ENCODE data around the gene CRB2. TPM values are rescaled to one million over a fixed set of nuclear protein-coding genes. Genes with fewer than 3 reads are reported as not detected.

The CRB2 gene
- total and polyA plus RNA-seq, 4 experiments from 2014 or later: not detected

DNA sequence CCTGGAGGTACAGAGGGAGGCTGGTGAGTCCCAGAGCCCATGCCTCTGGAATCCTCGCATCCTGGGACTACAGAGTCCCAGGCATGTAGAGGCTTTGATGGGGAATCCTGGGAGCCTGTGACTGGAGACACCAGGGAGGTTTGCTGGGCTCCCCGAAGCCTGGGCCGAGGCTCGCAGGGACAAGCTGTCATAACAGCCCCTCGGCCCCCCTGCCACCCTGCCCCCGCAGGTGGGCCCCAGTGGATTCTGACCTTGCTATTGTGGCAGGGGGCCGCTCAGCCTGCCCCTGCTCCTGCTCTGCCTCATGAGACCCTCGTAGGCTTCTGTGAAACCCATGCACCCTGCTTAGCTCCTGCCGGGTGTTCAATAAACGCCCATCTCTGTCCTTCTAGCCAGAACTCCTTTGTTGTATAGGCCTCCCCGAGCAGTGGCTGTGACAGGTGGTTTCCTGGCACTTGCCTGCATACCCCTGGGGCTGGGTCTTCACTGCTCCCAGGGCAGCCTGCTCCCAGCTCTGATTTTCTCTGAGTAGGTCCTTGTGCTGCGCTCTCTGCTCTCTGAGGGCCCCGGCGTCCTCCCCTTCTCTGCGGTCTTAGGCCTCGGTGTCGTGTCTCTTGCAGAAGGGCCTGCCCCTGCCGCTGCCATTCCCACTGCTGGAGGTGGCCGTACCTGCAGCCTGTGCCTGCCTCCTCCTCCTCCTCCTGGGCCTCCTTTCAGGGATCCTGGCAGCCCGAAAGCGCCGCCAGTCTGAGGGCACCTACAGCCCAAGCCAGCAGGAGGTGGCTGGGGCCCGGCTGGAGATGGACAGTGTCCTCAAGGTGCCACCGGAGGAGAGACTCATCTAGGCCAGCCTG lies 20.4 kb downstream of the CRB2 start:
- H3K4me1 ChIP-seq (ENCODE audit: insufficient read depth, low read length): peaks cover 14% of the 10 kb centered on the region
- no peak overlapping the region for H3K4me3 Mint-ChIP-seq
- H3K36me3 ChIP-seq (ENCODE audit: insufficient read depth, low read length): no peaks in the 10 kb centered on the region
- DNase-seq: no peak
- intact Hi-C loops (cut with micrococcal nuclease): no loop called here
- CTCF ChIA-PET (ENCODE audit: partially characterized antibody): interaction anchor here (1.0 kb wide), 1 partner anchor 9 kb away, joined by 5 read pairs; no protein-coding TSS in a partner anchor
- H3K27me3 ChIP-seq (ENCODE audit: insufficient read depth, low read length): peaks cover 17% of the 10 kb centered on the region
- H3K4me3 ChIP-seq (ENCODE audit: low read length in 2 of 2): no peak overlapping the region
- peak overlapping the region in 1 of 7 donors; percentile 61 for H3K27ac Mint-ChIP-seq
- no peaks in the 10 kb centered on the region for H3K9me3 ChIP-seq (ENCODE audit: control insufficient read depth in 1 of 2, low read length in 2 of 2)
- H3K27ac ChIP-seq (ENCODE audit: low read depth, low read length): no peak overlapping the region
- H3K4me1 Mint-ChIP-seq: peaks cover 0 to 18% (median 5%) of the 10 kb centered on the region in 4 donors
- POLR2A ChIA-PET (ENCODE audit: partially characterized antibody): no interaction called here
- no peaks in the 10 kb centered on the region for H3K36me3 Mint-ChIP-seq
- H3K9me3 Mint-ChIP-seq: no peaks in the 10 kb centered on the region
- H3K27me3 Mint-ChIP-seq: peaks cover 19 to 21% of the 10 kb centered on the region in 2 donors

DNA sequence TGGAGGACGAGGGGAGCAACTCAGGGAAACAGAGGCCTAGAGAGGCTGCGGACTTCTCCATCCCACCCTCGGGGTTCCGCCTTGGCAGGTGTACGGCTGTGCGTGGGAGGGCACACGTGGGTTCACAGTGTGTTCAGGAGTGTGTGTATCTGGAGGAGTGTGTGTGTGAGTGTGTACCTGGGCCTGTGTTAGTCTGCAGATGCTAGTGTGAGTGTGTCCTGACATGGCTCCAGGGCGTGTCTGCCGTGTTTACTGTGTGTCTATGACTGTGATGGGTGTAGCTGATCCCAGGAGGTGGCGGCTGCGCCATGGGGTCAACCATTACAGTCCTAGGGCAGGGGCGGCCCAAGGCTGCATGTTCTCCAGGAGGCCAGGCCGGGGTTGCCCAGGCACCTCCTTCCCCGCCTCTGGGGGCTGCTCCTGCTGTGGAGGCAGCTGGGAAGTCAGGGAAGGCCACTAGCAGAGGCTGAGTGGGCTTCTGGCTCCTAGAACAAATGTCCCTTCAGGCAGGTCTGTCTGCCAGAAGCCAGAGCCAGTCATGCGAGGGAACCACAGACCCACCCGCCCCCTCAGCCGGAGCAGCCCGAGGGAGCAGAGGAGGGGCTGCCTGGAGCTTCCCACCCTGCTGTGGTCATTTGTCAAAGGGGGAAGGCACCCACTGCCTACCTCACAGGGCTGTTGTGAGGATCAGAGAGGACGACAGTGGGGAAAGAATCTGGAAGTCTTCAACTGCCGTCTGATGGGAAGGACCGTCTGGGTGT lies 21.4 kb downstream of the CRB2 start:
- H3K27me3 ChIP-seq (ENCODE audit: insufficient read depth, low read length): peaks cover 17% of the 10 kb centered on the region
- intact Hi-C loops (cut with micrococcal nuclease): no loop called here
- H3K27ac ChIP-seq (ENCODE audit: low read depth, low read length): no peak overlapping the region
- no peaks in the 10 kb centered on the region for H3K36me3 ChIP-seq (ENCODE audit: insufficient read depth, low read length)
- no peak overlapping the region for H3K4me3 ChIP-seq (ENCODE audit: low read length in 2 of 2)
- H3K4me1 ChIP-seq (ENCODE audit: insufficient read depth, low read length): peaks cover 14% of the 10 kb centered on the region
- H3K9me3 ChIP-seq (ENCODE audit: control insufficient read depth in 1 of 2, low read length in 2 of 2): no peaks in the 10 kb centered on the region
- ChIA-PET POLR2A (ENCODE audit: partially characterized antibody) (no interaction called here), CTCF (ENCODE audit: partially characterized antibody) (no interaction called here)
- Mint-ChIP-seq H3K9me3 (no peaks in the 10 kb centered on the region), H3K4me1 (peaks cover 0 to 15% (median 5%) of the 10 kb centered on the region in 4 donors), H3K4me3 (no peak overlapping the region), H3K36me3 (no peaks in the 10 kb centered on the region), H3K27me3 (peaks cover 10 to 11% of the 10 kb centered on the region in 2 donors), H3K27ac (peak overlapping the region in 2 of 7 donors; percentile 5 to 46)
- DNase-seq: no peak

DNA sequence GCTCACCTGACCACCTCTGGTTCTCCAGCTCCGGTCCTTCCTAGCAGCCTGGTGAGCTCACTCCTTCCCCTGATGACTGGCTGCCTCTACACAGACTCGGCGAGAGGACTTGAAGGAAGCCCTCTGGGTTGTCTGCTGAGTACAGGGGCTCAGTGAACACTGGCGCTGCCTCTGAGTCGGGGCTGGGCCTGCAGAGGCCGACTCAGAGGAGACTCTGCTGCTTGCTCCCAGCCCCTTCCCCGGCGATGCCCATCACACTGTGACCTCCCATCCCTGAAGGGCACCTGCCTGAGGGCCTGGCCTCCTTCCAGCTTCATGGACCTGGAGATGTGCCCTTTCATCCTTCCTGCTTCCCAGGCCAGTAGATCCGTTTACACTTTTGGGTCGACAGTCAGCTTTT lies 22.0 kb downstream of the CRB2 start:
- ChIA-PET CTCF (ENCODE audit: partially characterized antibody) (no interaction called here), POLR2A (ENCODE audit: partially characterized antibody) (no interaction called here)
- Mint-ChIP-seq H3K4me3 (no peak overlapping the region), H3K9me3 (no peaks in the 10 kb centered on the region), H3K27me3 (peaks cover 6% of the 10 kb centered on the region in 2 donors), H3K36me3 (no peaks in the 10 kb centered on the region), H3K27ac (peak overlapping the region in 1 of 7 donors; percentile 35), H3K4me1 (peaks cover 0 to 10% (median 4%) of the 10 kb centered on the region in 4 donors)
- H3K27me3 ChIP-seq (ENCODE audit: insufficient read depth, low read length): peaks cover 17% of the 10 kb centered on the region
- intact Hi-C loops (cut with micrococcal nuclease): no loop called here
- peaks cover 14% of the 10 kb centered on the region for H3K4me1 ChIP-seq (ENCODE audit: insufficient read depth, low read length)
- no peaks in the 10 kb centered on the region for H3K36me3 ChIP-seq (ENCODE audit: insufficient read depth, low read length)
- H3K4me3 ChIP-seq (ENCODE audit: low read length in 2 of 2): no peak overlapping the region
- no peaks in the 10 kb centered on the region for H3K9me3 ChIP-seq (ENCODE audit: control insufficient read depth in 1 of 2, low read length in 2 of 2)
- no peak overlapping the region for H3K27ac ChIP-seq (ENCODE audit: low read depth, low read length)
- DNase-seq: no peak

DNA sequence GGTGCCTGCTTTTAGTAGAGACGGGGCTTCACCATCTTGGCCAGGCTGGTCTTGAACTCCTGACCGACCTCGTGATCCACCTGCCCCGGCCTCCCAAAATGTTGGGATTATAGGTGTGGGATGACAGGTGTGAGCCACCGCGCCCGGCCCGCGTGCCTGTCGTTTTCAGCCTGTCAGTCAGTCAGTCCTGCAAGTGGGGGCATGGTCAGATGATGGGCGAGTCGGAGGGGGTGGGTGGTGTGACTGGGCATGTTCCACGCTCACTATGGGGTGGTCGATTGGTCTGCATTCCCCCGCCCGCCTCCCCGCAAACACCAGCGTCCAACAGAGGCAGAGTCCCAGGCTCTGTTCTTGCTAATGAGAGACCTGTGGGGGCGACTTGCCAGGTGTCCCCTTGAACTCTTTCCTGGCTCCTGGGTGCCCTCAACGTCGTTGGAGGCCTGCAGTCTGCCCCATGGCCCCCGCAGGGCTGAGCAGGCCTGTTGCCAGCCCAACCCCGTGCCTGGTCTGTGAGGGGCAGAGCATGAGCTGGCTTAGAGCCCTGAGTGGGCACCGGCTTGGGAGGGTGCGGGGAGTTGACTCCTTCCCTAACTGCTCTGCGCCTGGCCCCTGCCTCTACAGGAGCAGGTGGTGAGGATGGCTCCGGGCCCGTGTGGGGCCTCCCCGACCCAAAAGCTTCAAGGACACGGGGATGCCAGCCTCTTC lies 23.1 kb downstream of the CRB2 start:
- Mint-ChIP-seq H3K27me3 (peaks cover 3% of the 10 kb centered on the region in 2 donors), H3K9me3 (no peaks in the 10 kb centered on the region), H3K4me3 (no peak overlapping the region), H3K4me1 (peaks cover 0 to 8% (median 4%) of the 10 kb centered on the region in 4 donors), H3K36me3 (peaks cover 0 to 6% of the 10 kb centered on the region in 2 donors), H3K27ac (no peak overlapping the region)
- Histone ChIP-seq H3K9me3 (ENCODE audit: control insufficient read depth in 1 of 2, low read length in 2 of 2) (no peaks in the 10 kb centered on the region), H3K4me1 (ENCODE audit: insufficient read depth, low read length) (peaks cover 14% of the 10 kb centered on the region), H3K27ac (ENCODE audit: low read depth, low read length) (no peak overlapping the region), H3K4me3 (ENCODE audit: low read length in 2 of 2) (no peak overlapping the region), H3K27me3 (ENCODE audit: insufficient read depth, low read length) (peaks cover 12% of the 10 kb centered on the region), H3K36me3 (ENCODE audit: insufficient read depth, low read length) (no peaks in the 10 kb centered on the region)
- POLR2A ChIA-PET (ENCODE audit: partially characterized antibody): no interaction called here
- DNase-seq: peak in 1 of 5 donors; percentile 9
- CTCF ChIA-PET (ENCODE audit: partially characterized antibody): no interaction called here
- intact Hi-C loops (cut with micrococcal nuclease): no loop called here

DNA sequence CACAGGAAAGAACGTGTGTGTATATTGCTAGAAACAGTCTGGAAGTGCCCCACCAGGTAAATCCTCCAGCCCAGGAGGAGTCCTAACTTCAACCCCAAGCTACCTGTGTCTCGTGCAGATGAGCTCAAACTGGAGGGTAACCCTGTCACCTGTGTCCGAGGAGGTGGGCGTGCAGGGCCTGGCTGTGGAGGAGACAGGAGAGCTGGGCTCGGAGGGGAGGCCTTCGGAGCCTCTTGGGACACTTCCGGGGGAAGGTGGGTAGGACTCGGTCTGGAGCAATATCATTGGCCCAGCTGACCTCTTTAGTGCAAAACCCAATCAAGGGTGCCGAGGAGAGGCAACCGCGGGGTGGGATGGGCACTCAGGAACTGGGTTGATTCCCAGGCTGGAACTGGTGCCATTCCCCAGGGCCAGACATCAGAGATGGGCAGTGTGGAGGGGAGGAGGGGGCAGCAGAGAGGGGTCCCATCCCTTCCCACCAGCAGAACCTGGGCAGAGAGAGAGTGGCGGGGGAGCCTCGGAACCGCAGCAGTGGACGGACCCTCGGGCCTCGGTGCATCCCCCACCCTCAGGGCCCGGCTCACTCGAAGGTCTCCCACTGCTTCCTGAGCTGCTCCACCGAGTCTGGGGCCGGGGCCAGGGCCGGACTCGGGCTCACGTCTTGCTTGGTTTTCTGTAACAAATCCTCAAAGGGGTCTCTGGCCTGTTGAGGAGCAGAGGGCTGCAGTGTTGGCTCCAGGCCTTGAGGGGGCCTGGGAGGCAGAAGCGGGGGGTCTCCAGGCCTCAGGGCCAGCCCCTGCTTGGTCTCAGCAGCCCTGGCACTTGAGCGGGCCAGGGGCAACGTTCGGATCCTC lies 25.1 kb downstream of the CRB2 start:
- Mint-ChIP-seq H3K27ac (no peak overlapping the region), H3K36me3 (peaks cover 0 to 6% of the 10 kb centered on the region in 2 donors), H3K4me1 (peaks cover 0 to 4% (median 1%) of the 10 kb centered on the region in 4 donors), H3K4me3 (no peak overlapping the region), H3K27me3 (no peaks in the 10 kb centered on the region), H3K9me3 (no peaks in the 10 kb centered on the region)
- no peak overlapping the region for H3K4me3 ChIP-seq (ENCODE audit: low read length in 2 of 2)
- H3K36me3 ChIP-seq (ENCODE audit: insufficient read depth, low read length): no peaks in the 10 kb centered on the region
- ChIA-PET POLR2A (ENCODE audit: partially characterized antibody) (no interaction called here), CTCF (ENCODE audit: partially characterized antibody) (no interaction called here)
- H3K27ac ChIP-seq (ENCODE audit: low read depth, low read length): no peak overlapping the region
- intact Hi-C loops (cut with micrococcal nuclease): loop anchor here (10.0 kb wide), 1 partner anchor 916 kb away; no protein-coding TSS in a partner anchor
- H3K27me3 ChIP-seq (ENCODE audit: insufficient read depth, low read length): no peaks in the 10 kb centered on the region
- H3K4me1 ChIP-seq (ENCODE audit: insufficient read depth, low read length): peaks cover 3% of the 10 kb centered on the region
- DNase-seq: peak in 1 of 5 donors; percentile 19
- no peaks in the 10 kb centered on the region for H3K9me3 ChIP-seq (ENCODE audit: control insufficient read depth in 1 of 2, low read length in 2 of 2)

DNA sequence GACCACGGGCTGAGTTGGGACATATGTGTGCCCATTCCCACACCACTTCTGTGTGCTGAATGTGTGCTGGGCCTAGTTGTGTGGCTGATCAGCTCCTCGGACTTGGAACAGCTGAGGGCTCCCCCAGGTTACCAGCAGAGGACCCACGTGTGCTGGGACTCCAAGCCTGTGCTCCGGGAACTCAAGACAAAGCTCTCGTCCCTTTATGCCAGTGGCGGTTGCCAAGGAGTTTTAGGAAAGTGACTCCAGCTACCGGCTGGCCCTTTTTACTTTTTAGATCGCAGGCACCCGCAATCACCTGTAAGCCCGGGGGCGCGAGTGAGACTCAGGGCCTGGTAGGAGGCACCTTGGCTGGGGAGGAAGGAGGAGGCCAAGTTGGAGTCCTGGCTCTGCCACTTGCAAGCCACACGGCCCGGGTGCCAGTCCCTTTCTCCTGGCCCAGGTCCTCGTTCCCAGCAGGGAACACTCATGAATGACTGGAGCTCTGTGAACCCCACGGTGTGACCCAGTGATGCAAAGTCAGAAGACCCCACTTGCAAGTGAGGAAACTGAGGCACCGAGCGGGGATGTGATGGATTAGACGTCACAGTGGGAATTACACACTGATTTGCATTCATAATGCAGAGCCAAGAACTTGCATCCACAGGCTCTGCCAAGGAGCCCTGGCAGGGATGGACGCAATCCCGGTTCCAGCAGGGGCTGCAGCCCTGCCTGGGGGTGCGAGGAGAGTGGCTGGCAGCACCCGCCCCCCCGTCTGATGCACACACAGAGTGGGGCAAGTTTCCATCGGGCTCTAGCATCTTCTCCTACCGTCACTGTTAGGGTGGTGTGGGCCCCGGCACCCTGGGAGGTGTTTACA lies 26.9 kb downstream of the CRB2 start:
- H3K27ac Mint-ChIP-seq: no peak overlapping the region
- Histone ChIP-seq H3K4me3 (ENCODE audit: low read length in 2 of 2) (no peak overlapping the region), H3K27me3 (ENCODE audit: insufficient read depth, low read length) (no peaks in the 10 kb centered on the region), H3K4me1 (ENCODE audit: insufficient read depth, low read length) (no peaks in the 10 kb centered on the region), H3K36me3 (ENCODE audit: insufficient read depth, low read length) (no peaks in the 10 kb centered on the region), H3K9me3 (ENCODE audit: control insufficient read depth in 1 of 2, low read length in 2 of 2) (no peaks in the 10 kb centered on the region), H3K27ac (ENCODE audit: low read depth, low read length) (no peak overlapping the region)
- H3K27me3 Mint-ChIP-seq: no peaks in the 10 kb centered on the region
- H3K36me3 Mint-ChIP-seq: peaks cover 0 to 6% of the 10 kb centered on the region in 2 donors
- peak in 1 of 5 donors; percentile 30 for DNase-seq
- intact Hi-C loops (cut with micrococcal nuclease): loop anchor here (10.0 kb wide), 1 partner anchor 918 kb away; no protein-coding TSS in a partner anchor
- ChIA-PET POLR2A (ENCODE audit: partially characterized antibody) (interaction anchor here (0.6 kb wide), 1 partner anchor 287 kb away, joined by 3 read pairs; no protein-coding TSS in a partner anchor), CTCF (ENCODE audit: partially characterized antibody) (no interaction called here)
- H3K4me1 Mint-ChIP-seq: no peaks in the 10 kb centered on the region
- no peak overlapping the region for H3K4me3 Mint-ChIP-seq
- H3K9me3 Mint-ChIP-seq: no peaks in the 10 kb centered on the region

Data from CD4-positive, alpha-beta memory T cell (primary cell).